HG03354 (cell line): ENCODE data around the gene PRXL2C.
"Not testable (repeated sequence)": the region's sequence is repeated elsewhere in the genome, so short reads cannot be mapped to it uniquely, and the experiment has no call there.

ENCODE experiments used
- ATAC-seq: cut with Tn5 transposase; IDR thresholded peaks from one replicate; pipeline ENCODE4 v1.9.1; 2021; ENCODE audit warnings: mild to moderate bottlenecking; ENCODE audit not compliant: unreplicated experiment, poor library complexity, severe bottlenecking

The PRXL2C gene

GRCh38 chr9:96655198-96655851 is at the start of gene PRXL2C:
Gene PRXL2C (minus strand): TSS chr9:96655317. CDS start chr9:96655281, 36 bp downstream.
- peak; percentile 67 for ATAC-seq

GRCh38 chr9:96700721-96701375 is 45.7 kb upstream of the PRXL2C start:
- ATAC-seq, result not testable (repeated sequence)

GRCh38 chr9:96691326-96691725 is 36.2 kb upstream of the PRXL2C start:
- ATAC-seq, result no peak

- ATAC-seq, result no peak
These were observed 33.8 kb upstream of the PRXL2C start for GRCh38 chr9:96688745-96689464.

GRCh38 chr9:96688187-96688586 is 33.1 kb upstream of the PRXL2C start:
- no peak for ATAC-seq

- peak; percentile 78 for ATAC-seq
These were observed 31.7 kb upstream of the PRXL2C start for GRCh38 chr9:96686638-96687335.

GRCh38 chr9:96680812-96681499 is 25.8 kb upstream of the PRXL2C start:
- ATAC-seq, result no peak

- no peak for ATAC-seq
These were observed 19.9 kb upstream of the PRXL2C start for GRCh38 chr9:96674906-96675538.

GRCh38 chr9:96673786-96674185 is 18.7 kb upstream of the PRXL2C start:
- not testable (repeated sequence) for ATAC-seq

GRCh38 chr9:96668868-96669534 is 13.9 kb upstream of the PRXL2C start:
- ATAC-seq, result no peak

GRCh38 chr9:96667363-96667728 is 12.2 kb upstream of the PRXL2C start:
- ATAC-seq, result no peak

GRCh38 chr9:96666653-96667362 is 11.7 kb upstream of the PRXL2C start:
- ATAC-seq, result not testable (repeated sequence)

- ATAC-seq, result no peak
These were observed 10.7 kb upstream of the PRXL2C start for GRCh38 chr9:96665789-96666188.

- no peak for ATAC-seq
These were observed 8.5 kb upstream of the PRXL2C start for GRCh38 chr9:96663506-96664120.

- ATAC-seq, result no peak
These were observed 6.6 kb upstream of the PRXL2C start for GRCh38 chr9:96661711-96662110.

GRCh38 chr9:96660692-96661248 is 5.7 kb upstream of the PRXL2C start:
- peak; percentile 51 for ATAC-seq

- peak; percentile 73 for ATAC-seq
These were observed 493 bp downstream of the PRXL2C start for GRCh38 chr9:96654450-96655197.
